ENCODE measurements around the gene KCNJ12.

GRCh38 chr17:21462237-21462636 lies 86.1 kb downstream of the KCNJ12 start:
- TF ChIP-seq CTCF (conservative IDR thresholded peaks at IDR 0.05; ENCODE audit: low read depth in 2 of 2) (no peak), CREB1 (CRISPR knock-in tag; IDR thresholded peaks at IDR 0.05; ENCODE audit: low read depth) (no peak), JUNB (IDR thresholded peaks at IDR 0.05; ENCODE audit: unreplicated experiment) (no peak), EZH2 (IDR thresholded peaks at IDR 0.05; ENCODE audit: low read depth, unreplicated experiment) (no peak), POLR2AphosphoS5 (IDR thresholded peaks at IDR 0.05; ENCODE audit: low read depth) (no peak), REST (IDR thresholded peaks at IDR 0.05; ENCODE audit: unreplicated experiment) (no peak), NANOG (IDR thresholded peaks at IDR 0.05; ENCODE audit: borderline replicate concordance) (no peak), ETS1 (IDR thresholded peaks at IDR 0.05) (no peak), EZH2phosphoT487 (IDR thresholded peaks at IDR 0.05; ENCODE audit: unreplicated experiment) (no peak), ZNF114 (CRISPR knock-in tag; IDR thresholded peaks at IDR 0.05) (no peak), ZNF331 (CRISPR knock-in tag; IDR thresholded peaks at IDR 0.05; ENCODE audit: low read depth) (no peak), ZNF462 (CRISPR knock-in tag; IDR thresholded peaks at IDR 0.05) (no peak)

Measured in GM23338 (cell line).